Panc1 (cell line): Measurements from ENCODE around the gene CDKAL1.

Source experiments
- POLR2AphosphoS5 ChIP-seq: IDR thresholded peaks from 2 replicates; pipeline ENCODE4 v1.6.1; 2012; ENCODE audit warnings: mild to moderate bottlenecking, low read depth, low read length, moderate library complexity
- TF ChIP-seq, protein P1 (sequence below): fragments of 450-650 bp; IDR thresholded peaks from 2 replicates; pipeline ENCODE4 v1.5.1; 2017; ENCODE audit warnings: mild to moderate bottlenecking
- TF ChIP-seq, protein P2 (sequence below), 2 experiments: IDR thresholded peaks; 2 replicates each; pipeline ENCODE4 v1.6.1; 2011 to 2012; ENCODE audit warnings: low read depth in 2 of 2, control low read depth in 1 of 2, low read length in 1 of 2, mild to moderate bottlenecking in 1 of 2, moderate library complexity in 1 of 2; ENCODE audit not compliant: insufficient read depth in 1 of 2

DNA sequence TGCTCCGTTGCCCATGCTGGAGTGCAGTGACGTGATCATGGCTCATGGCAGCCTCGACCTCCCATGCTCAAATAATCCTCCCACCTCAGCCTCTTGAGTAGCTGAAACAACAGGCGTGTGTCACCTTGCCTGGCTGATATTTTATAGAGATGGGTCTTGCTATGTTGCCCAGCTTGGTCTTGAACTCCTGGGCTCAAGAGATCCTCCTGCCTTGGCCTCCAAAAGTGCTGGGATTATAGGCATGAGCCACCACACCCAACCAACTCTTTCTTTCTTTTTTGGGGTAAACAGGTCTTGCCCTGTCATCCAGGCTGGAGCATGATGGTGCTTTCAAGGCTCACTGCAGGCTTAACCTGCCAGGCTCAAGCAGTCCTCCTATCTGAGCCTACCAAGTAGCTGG, 266.4 kb downstream of the CDKAL1 start:
- TF ChIP-seq, protein P1, sequence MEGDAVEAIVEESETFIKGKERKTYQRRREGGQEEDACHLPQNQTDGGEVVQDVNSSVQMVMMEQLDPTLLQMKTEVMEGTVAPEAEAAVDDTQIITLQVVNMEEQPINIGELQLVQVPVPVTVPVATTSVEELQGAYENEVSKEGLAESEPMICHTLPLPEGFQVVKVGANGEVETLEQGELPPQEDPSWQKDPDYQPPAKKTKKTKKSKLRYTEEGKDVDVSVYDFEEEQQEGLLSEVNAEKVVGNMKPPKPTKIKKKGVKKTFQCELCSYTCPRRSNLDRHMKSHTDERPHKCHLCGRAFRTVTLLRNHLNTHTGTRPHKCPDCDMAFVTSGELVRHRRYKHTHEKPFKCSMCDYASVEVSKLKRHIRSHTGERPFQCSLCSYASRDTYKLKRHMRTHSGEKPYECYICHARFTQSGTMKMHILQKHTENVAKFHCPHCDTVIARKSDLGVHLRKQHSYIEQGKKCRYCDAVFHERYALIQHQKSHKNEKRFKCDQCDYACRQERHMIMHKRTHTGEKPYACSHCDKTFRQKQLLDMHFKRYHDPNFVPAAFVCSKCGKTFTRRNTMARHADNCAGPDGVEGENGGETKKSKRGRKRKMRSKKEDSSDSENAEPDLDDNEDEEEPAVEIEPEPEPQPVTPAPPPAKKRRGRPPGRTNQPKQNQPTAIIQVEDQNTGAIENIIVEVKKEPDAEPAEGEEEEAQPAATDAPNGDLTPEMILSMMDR: no peak
- TF ChIP-seq POLR2AphosphoS5: no peak
- TF ChIP-seq, protein P2, sequence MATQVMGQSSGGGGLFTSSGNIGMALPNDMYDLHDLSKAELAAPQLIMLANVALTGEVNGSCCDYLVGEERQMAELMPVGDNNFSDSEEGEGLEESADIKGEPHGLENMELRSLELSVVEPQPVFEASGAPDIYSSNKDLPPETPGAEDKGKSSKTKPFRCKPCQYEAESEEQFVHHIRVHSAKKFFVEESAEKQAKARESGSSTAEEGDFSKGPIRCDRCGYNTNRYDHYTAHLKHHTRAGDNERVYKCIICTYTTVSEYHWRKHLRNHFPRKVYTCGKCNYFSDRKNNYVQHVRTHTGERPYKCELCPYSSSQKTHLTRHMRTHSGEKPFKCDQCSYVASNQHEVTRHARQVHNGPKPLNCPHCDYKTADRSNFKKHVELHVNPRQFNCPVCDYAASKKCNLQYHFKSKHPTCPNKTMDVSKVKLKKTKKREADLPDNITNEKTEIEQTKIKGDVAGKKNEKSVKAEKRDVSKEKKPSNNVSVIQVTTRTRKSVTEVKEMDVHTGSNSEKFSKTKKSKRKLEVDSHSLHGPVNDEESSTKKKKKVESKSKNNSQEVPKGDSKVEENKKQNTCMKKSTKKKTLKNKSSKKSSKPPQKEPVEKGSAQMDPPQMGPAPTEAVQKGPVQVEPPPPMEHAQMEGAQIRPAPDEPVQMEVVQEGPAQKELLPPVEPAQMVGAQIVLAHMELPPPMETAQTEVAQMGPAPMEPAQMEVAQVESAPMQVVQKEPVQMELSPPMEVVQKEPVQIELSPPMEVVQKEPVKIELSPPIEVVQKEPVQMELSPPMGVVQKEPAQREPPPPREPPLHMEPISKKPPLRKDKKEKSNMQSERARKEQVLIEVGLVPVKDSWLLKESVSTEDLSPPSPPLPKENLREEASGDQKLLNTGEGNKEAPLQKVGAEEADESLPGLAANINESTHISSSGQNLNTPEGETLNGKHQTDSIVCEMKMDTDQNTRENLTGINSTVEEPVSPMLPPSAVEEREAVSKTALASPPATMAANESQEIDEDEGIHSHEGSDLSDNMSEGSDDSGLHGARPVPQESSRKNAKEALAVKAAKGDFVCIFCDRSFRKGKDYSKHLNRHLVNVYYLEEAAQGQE (IDR thresholded peaks at IDR 0.05; ENCODE audit: insufficient read depth in 1 of 2, low read depth in 2 of 2, low read length in 1 of 2): no peak
